NCI-H2081 treated with DMSO at 0.1 percent for 48 hours (cell line): ENCODE results near the gene DSCAML1.

Source experiments
- DNase-seq: peaks from one replicate; lab custom pipeline; 2025; lab: John Stamatoyannopoulos, UW

DSCAML1 gene

GRCh38 chr11:117830674-117831351, 33.8 kb upstream of the DSCAML1 start:
- DNase-seq = no peak

- no peak for DNase-seq
Observed at GRCh38 chr11:117830072-117830471, 33.1 kb upstream of the DSCAML1 start.

- no peak for DNase-seq
Observed at GRCh38 chr11:117829369-117829725, 32.3 kb upstream of the DSCAML1 start.

- DNase-seq = no peak
Observed at GRCh38 chr11:117828611-117829368, 31.8 kb upstream of the DSCAML1 start.

GRCh38 chr11:117827521-117828511, 30.8 kb upstream of the DSCAML1 start:
- DNase-seq = no peak

- DNase-seq = no peak
Observed at GRCh38 chr11:117826832-117827231, 29.8 kb upstream of the DSCAML1 start.

- DNase-seq = no peak
Observed at GRCh38 chr11:117826190-117826570, 29.2 kb upstream of the DSCAML1 start.

- DNase-seq = no peak
Observed at GRCh38 chr11:117825538-117826189, 28.6 kb upstream of the DSCAML1 start.

GRCh38 chr11:117824571-117825537, 27.8 kb upstream of the DSCAML1 start, which contains the start of gene FXYD2:
Gene FXYD2 (minus strand): TSS chr11:117824744. CDS start chr11:117824678, 66 bp downstream.
- no peak for DNase-seq

GRCh38 chr11:117823946-117824420, 27.0 kb upstream of the DSCAML1 start:
- no peak for DNase-seq

GRCh38 chr11:117823294-117823945, 26.4 kb upstream of the DSCAML1 start:
- DNase-seq = no peak

GRCh38 chr11:117822074-117823033, 25.3 kb upstream of the DSCAML1 start:
- DNase-seq = no peak

GRCh38 chr11:117821431-117821830, 24.4 kb upstream of the DSCAML1 start:
- DNase-seq = no peak

- no peak for DNase-seq
Observed at GRCh38 chr11:117820516-117820915, 23.5 kb upstream of the DSCAML1 start.

GRCh38 chr11:117820071-117820470, 23.1 kb upstream of the DSCAML1 start:
- DNase-seq = no peak

GRCh38 chr11:117819096-117820040, 22.4 kb upstream of the DSCAML1 start:
- DNase-seq = no peak

- no peak for DNase-seq
Observed at GRCh38 chr11:117818041-117818873, 21.2 kb upstream of the DSCAML1 start.
